Measurements from ENCODE around the gene MEF2B.

The MEF2B gene

DNA sequence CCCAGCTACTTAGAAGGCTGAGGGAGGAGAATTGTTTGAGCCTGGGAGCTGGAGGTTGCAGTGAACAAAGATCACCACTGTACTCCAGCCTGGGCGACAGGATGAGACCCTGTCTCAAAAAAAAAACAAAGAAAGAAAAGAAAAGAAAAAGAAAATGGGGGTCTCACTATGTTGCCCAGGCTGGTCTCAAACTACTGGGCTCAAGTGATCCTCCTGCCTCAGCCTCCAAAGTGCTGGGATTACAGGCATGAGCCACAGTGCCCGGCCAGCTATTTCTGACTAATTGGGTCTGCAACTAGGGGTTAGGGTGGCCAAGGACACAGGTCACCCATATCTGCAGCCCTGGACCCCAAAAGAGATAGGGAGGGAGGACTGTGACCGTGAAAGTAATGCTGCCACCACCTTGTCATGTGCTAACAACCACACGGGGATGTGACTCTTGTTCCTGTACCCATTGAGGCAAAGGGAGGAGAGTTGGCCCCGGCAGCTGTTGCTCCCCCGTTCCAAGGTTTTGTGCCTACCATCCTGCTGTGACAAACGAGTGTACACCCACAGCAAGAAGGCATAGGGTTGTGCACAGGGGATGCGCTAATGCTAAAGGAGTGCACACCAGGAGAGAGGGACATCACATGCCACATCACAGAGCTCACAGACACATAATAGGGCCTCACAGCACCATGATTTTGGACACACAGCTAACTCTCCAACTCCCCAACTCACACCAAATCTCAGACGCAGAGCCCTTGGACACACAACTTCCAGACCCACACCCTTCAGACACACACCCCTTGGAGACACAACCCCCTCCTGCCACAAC lies 619 bp downstream of the MEF2B start:
- TF ChIP-seq, protein P1, sequence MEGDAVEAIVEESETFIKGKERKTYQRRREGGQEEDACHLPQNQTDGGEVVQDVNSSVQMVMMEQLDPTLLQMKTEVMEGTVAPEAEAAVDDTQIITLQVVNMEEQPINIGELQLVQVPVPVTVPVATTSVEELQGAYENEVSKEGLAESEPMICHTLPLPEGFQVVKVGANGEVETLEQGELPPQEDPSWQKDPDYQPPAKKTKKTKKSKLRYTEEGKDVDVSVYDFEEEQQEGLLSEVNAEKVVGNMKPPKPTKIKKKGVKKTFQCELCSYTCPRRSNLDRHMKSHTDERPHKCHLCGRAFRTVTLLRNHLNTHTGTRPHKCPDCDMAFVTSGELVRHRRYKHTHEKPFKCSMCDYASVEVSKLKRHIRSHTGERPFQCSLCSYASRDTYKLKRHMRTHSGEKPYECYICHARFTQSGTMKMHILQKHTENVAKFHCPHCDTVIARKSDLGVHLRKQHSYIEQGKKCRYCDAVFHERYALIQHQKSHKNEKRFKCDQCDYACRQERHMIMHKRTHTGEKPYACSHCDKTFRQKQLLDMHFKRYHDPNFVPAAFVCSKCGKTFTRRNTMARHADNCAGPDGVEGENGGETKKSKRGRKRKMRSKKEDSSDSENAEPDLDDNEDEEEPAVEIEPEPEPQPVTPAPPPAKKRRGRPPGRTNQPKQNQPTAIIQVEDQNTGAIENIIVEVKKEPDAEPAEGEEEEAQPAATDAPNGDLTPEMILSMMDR (IDR thresholded peaks at IDR 0.05; ENCODE audit: low read depth, low read length, missing control alignments) = no peak
- no peak overlapping the region for H3K4me3 ChIP-seq (ENCODE audit: low read depth, low read length)
- in situ Hi-C loops (cut with HindIII; ENCODE audit: low sequenced_read_pairs) = no loop called here
- DNase-seq (ENCODE audit: low read depth) = no peak

DNA sequence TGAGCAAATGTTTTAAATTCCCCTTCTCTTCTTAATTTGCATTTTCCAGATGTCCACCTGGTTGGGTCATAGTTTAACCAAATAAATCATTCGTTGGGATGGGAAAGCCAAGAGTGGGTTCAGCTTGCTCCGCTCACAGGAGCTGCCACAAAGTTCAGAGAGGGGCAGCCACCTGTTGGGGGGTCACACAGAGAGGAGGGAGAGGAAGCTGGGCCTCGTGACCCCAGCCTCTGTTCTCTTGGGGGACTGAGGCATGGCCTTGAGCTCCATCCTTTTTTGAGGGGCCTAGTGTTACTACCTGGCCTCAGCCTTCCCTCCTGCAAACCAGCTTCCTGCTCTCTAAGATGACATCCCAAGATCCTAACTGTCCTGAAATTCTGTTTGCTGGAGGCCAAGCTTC lies 2.5 kb downstream of the MEF2B start:
- TF ChIP-seq, protein P1 (IDR thresholded peaks at IDR 0.05; ENCODE audit: low read depth, low read length, missing control alignments) = no peak
- DNase-seq (ENCODE audit: low read depth) = no peak
- H3K4me3 ChIP-seq (ENCODE audit: low read depth, low read length) = no peak overlapping the region
- in situ Hi-C loops (cut with HindIII; ENCODE audit: low sequenced_read_pairs) = no loop called here

DNA sequence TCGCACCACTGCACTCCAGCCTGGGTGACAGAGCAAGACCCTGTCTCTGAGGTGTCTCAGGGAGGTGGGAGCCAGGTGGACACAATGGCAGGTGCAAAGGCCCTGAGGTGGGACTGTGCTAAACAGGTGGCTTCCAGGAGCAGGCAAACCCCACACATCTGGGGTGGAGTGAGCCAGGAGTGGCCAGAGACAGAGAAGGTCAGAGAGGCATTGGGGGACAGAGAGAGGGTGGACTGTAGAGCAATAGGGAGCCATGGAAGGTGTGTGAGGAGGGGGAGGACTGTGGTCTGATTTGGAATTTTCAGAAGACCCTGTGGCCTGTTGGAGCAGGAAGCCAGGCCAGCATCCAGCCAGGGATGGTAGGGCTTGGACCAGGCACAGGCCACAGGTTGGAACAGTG lies 4.7 kb downstream of the MEF2B start:
- no peak overlapping the region for H3K4me3 ChIP-seq (ENCODE audit: low read depth, low read length)
- DNase-seq (ENCODE audit: low read depth) = no peak
- in situ Hi-C loops (cut with HindIII; ENCODE audit: low sequenced_read_pairs) = no loop called here
- TF ChIP-seq, protein P1 (IDR thresholded peaks at IDR 0.05; ENCODE audit: low read depth, low read length, missing control alignments) = no peak

DNA sequence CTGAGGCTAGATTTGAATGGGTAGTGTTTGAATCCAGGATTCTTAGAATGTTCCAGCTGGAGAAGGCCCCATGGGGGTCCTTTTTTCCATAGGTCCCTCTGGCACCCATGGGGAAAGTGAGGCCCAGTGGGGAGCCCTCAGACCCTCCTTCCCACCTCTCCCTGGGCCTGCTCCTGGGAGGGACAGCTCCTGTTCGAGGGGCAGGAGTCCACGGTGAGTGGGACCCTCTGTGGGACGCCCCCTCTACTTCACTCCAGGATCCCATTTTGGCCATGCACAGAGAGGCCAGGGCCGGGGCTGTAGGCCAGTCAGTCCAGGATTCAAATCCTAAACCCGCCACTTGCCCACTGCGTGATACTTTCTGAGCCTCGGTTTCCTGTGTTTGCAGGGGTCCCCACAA lies 7.6 kb downstream of the MEF2B start:
- TF ChIP-seq, protein P1 (IDR thresholded peaks at IDR 0.05; ENCODE audit: low read depth, low read length, missing control alignments) = no peak
- no peak for DNase-seq (ENCODE audit: low read depth)
- H3K4me3 ChIP-seq (ENCODE audit: low read depth, low read length) = no peak overlapping the region
- in situ Hi-C loops (cut with HindIII; ENCODE audit: low sequenced_read_pairs) = no loop called here

- in situ Hi-C loops (cut with HindIII; ENCODE audit: low sequenced_read_pairs) = no loop called here
- H3K4me3 ChIP-seq (ENCODE audit: low read depth, low read length) = no peak overlapping the region
- TF ChIP-seq, protein P1 (IDR thresholded peaks at IDR 0.05; ENCODE audit: low read depth, low read length, missing control alignments) = no peak
Measured at GRCh38 chr19:19160461-19161035, 9.5 kb downstream of the MEF2B start.

GRCh38 chr19:19159534-19159933 lies 10.5 kb downstream of the MEF2B start:
- DNase-seq (ENCODE audit: low read depth) = no peak
- in situ Hi-C loops (cut with HindIII; ENCODE audit: low sequenced_read_pairs) = no loop called here
- H3K4me3 ChIP-seq (ENCODE audit: low read depth, low read length) = no peak overlapping the region
- TF ChIP-seq, protein P1 (IDR thresholded peaks at IDR 0.05; ENCODE audit: low read depth, low read length, missing control alignments) = no peak

More at GRCh38 chr19:19160461-19161035, 9.5 kb downstream of the MEF2B start:
- DNase-seq (ENCODE audit: low read depth) = no peak
